GM13977 (cell line): ENCODE data around the gene RHBDL2.
"Not testable (repeated sequence)": the region's sequence is repeated elsewhere in the genome, so short reads cannot be mapped to it uniquely, and the experiment has no call there.

Experiments
- DNase-seq: peaks from one replicate; pipeline ENCODE4 v3.0.0; 2012; ENCODE audit warnings: low spot score
- in situ Hi-C: fragments of 300-500 bp; cut with MboI; formaldehyde crosslinking; loops from one replicate; pipeline ENCODE4 v1.12.0; 2022; ENCODE audit warnings: low sequenced_read_pairs, low pct_unique_long_range_greater_than_20kb, mixed read lengths, inconsistent platforms; ENCODE audit not compliant: unreplicated experiment
- TF ChIP-seq, protein P1 (sequence below): IDR thresholded peaks from 2 replicates; pipeline ENCODE4 v1.5.1; 2012; ENCODE audit warnings: mild to moderate bottlenecking, control low read depth; ENCODE audit not compliant: insufficient read depth; ENCODE audit errors: extremely low read depth, missing control alignments

Gene RHBDL2

DNA sequence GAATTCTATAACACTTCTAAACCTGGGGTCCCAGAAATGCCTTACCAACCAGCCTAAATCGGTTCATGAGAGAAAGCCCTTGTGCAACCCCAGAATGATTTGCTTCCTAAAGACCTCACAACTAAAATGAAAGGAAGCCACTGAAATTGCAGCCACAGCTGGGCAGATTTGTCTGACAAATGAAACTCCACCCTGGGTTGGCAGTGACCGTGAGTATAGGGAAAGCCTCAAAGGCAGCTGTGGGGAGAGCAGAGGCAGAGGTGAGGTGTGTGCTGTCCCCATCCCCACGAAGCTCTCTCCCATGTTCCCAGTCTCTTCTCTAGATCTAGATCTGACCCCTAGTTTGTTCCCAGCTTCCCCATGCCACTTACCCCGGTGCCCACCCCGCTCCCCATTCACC, 23.1 kb downstream of the RHBDL2 start:
- TF ChIP-seq, protein P1, sequence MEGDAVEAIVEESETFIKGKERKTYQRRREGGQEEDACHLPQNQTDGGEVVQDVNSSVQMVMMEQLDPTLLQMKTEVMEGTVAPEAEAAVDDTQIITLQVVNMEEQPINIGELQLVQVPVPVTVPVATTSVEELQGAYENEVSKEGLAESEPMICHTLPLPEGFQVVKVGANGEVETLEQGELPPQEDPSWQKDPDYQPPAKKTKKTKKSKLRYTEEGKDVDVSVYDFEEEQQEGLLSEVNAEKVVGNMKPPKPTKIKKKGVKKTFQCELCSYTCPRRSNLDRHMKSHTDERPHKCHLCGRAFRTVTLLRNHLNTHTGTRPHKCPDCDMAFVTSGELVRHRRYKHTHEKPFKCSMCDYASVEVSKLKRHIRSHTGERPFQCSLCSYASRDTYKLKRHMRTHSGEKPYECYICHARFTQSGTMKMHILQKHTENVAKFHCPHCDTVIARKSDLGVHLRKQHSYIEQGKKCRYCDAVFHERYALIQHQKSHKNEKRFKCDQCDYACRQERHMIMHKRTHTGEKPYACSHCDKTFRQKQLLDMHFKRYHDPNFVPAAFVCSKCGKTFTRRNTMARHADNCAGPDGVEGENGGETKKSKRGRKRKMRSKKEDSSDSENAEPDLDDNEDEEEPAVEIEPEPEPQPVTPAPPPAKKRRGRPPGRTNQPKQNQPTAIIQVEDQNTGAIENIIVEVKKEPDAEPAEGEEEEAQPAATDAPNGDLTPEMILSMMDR = no peak
- in situ Hi-C loops = no loop called here
- DNase-seq = no peak

DNA sequence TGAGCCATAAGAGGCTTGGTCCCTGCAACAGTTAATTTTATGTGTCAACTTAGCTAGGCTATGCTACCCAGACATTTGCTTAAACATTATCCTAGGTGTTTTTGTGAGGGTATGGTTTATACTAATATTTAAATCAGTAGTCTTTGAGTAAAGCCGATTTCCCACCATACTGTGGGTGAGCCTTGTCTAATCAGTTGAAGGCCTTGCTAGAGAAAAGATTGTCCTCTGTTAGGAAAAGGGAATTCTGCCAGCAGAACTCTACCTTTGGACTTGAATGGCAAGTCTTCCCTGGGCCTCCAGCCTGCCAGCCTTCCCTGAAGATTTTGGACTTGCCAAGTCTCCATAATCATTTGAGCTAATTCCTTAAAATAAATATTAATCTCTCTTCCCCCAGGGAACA, 23.9 kb downstream of the RHBDL2 start:
- TF ChIP-seq, protein P1 = no peak
- in situ Hi-C loops = no loop called here
- no peak for DNase-seq

DNA sequence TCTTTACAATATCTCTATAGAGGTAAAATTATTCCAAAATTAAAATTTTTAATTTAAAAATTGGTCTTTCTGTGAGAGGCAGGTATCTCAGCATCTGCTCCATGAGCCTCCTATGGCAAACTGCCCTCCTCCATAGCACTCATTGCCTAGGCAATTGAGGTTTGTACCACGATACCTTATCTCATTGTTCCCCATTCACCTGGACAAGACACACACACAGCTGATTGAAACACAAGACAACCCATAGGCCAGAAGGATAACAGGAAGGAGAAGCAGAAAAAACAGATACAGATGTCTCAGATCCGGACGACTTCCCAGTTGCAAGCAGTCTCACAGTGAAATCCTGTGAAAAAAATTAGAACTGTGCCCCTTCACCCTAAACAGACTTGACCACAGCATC, 24.3 kb downstream of the RHBDL2 start:
- TF ChIP-seq, protein P1 = no peak
- in situ Hi-C loops = no loop called here
- no peak for DNase-seq

DNA sequence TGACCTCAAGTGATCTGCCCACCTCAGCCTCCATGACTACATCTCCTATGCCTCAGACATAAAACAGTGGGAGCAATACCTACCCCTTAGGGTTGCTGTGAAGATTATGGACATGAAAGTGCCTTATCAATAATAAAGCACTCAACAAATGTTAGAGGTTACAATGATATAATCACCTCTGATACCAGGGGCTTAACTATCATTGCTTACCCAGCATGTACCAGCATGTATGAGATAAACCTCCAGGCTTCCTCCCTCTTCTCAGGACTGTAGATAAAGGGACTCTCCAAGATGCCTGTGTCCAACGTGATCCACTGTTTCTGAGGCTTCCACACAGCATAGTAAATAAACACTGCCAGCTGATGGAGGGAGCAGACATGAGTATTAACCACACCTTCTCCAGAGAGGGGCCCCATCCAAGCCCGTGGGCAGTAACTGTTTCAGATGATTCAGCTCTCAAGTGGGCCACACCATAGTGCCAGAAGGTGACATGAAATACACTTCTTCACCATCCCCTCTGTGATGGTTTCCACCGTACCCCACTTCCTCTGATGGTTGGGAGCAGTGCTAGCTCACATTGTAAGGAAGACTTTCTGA, 26.2 kb downstream of the RHBDL2 start:
- TF ChIP-seq, protein P1 = no peak
- in situ Hi-C loops = no loop called here
- DNase-seq = no peak

DNA sequence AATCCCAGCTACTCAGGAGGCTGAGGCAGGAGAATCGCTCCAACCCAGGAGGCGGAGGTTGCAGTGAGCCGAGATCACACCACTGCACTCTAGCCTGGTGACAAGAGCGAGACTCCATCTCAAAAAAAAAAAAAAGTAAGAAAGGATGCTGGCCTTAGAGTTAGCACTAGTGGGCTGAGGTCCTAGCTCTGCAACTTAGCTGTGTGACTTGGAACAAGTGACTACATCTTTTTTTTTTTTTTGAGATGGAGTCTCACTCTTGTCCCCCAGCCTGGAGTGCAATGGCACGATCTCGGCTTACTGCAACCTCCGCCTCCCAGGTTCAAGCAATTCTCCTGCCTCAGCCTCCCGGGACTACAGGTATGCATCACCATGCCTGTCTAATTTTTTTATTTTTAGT, 26.7 kb downstream of the RHBDL2 start:
- in situ Hi-C loops, DNase-seq: not testable (repeated sequence)

DNA sequence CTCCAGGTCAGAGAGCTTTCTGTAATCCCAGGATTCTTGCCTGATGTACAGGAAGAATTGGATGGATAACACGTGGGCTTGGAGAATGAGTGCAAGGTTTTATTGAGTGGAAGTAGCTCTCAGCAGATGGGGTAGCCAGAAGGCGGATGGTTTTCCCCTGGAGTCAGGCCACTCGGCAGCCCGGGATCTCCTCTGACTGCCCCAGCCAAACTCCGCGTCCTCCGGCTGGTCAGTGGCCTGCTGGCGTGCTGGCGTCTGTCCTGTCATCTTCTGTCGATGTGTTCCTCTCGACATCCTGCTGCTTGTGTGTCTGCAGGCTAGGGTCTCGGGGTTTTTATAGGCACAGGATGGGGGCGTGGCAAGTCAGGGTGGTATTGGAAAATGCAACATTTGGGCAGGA, 32.8 kb downstream of the RHBDL2 start:
- in situ Hi-C loops = no loop called here
- TF ChIP-seq, protein P1 = no peak
- no peak for DNase-seq

DNA sequence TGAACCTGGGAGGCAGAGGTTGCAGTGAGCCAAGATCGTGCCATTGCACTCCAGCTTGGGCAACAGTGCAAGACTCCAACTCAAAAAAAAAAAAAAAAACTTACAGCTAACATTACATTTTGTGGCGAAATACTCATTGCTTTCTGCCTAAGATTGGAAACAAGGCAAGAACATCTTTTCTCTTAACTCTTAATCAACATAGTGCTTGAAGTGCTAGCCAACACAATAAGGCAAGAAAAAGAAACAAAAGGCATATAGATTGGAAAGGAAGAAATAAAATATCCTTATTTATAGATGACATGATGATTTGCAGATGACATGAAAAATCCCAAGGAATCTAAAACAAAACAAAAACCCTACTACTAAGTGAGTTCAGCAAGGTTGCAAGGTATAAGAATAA, 35.6 kb downstream of the RHBDL2 start:
- in situ Hi-C loops = no loop called here

More for the DNA sequence above, 35.6 kb downstream of the RHBDL2 start:
- TF ChIP-seq, protein P1 = no peak
- no peak for DNase-seq
